ENCODE measurements around the gene LIN28B. TPM values are rescaled to one million over a fixed set of nuclear protein-coding genes. Genes with fewer than 3 reads are reported as not detected.
"Not testable (repeated sequence)": the region's sequence is repeated elsewhere in the genome, so short reads cannot be mapped to it uniquely, and the experiment has no call there.

Gene LIN28B
- polyA plus RNA-seq, 1 donor from 2014 or later: 19.1 TPM

DNA sequence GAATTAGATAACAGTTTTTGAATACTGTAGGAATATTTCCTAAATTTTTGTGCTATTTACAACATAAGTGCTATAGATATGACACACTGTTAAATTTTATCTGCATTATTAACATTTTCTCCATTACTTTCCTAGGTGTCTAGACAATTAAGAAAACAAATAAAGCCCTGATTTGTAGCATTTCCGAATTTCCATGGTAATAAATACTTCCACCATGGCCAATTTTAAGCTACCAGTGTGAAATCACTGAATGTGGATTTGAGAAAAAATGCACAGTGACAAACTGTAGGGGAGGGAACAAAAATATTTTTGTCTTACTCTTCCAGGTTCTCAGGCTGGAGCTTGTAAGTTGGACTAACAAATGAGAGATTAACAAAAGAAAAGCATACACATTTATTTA, 27.9 kb downstream of the LIN28B start:
- H3F3A ChIP-seq (ENCODE audit: insufficient read depth, low read length, poor library complexity, severe bottlenecking): no peaks in the 10 kb centered on the region
- TF ChIP-seq TAF1 (IDR thresholded peaks at IDR 0.05; ENCODE audit: low read depth): no peak
- TF ChIP-seq SMC3 (conservative IDR thresholded peaks at IDR 0.05; ENCODE audit: poor library complexity): no peak
- no peak for TF ChIP-seq REST (IDR thresholded peaks at IDR 0.05; ENCODE audit: borderline replicate concordance)
- no peak for TF ChIP-seq POLR2AphosphoS5 (IDR thresholded peaks at IDR 0.05)
- no peak for TF ChIP-seq EP300 (conservative IDR thresholded peaks at IDR 0.05; ENCODE audit: poor library complexity, severe bottlenecking)
- TF ChIP-seq RAD21 (conservative IDR thresholded peaks at IDR 0.05): no peak
- no peaks in the 10 kb centered on the region for H3K27me3 ChIP-seq (ENCODE audit: insufficient read depth, low read depth, low read length)
- H3K36me3 ChIP-seq (ENCODE audit: insufficient read depth, low read length): no peaks in the 10 kb centered on the region
- no peak overlapping the region for H3K4me3 ChIP-seq (ENCODE audit: low read length)
- peaks cover 60% of the 10 kb centered on the region for H3K79me2 ChIP-seq (replicated peaks; ENCODE audit: insufficient read depth, low read length)
- H4K20me1 ChIP-seq (ENCODE audit: insufficient read depth): no peaks in the 10 kb centered on the region
- H3K27ac ChIP-seq (ENCODE audit: low read length): no peak overlapping the region
- H3K9me3 ChIP-seq (ENCODE audit: low read length): no peaks in the 10 kb centered on the region
- H2AFZ ChIP-seq (ENCODE audit: low read depth, low read length): no peak overlapping the region
- H3K4me2 ChIP-seq (ENCODE audit: low read length): no peak overlapping the region
- no peaks in the 10 kb centered on the region for H3K9me2 ChIP-seq (ENCODE audit: insufficient read depth, low read length)
- no peak overlapping the region for H3K9ac ChIP-seq (ENCODE audit: low read length)

GRCh38 chr6:104985875-104986274, 29.0 kb downstream of the LIN28B start:
- not testable (repeated sequence) for H2AFZ ChIP-seq (ENCODE audit: low read depth, low read length); H3K9me3 ChIP-seq (ENCODE audit: low read length); H3K9ac ChIP-seq (ENCODE audit: low read length); H3K4me2 ChIP-seq (ENCODE audit: low read length); H3K9me2 ChIP-seq (ENCODE audit: insufficient read depth, low read length); H3F3A ChIP-seq (ENCODE audit: insufficient read depth, low read length, poor library complexity, severe bottlenecking); H3K4me3 ChIP-seq (ENCODE audit: low read length); H3K36me3 ChIP-seq (ENCODE audit: insufficient read depth, low read length); H4K20me1 ChIP-seq (ENCODE audit: insufficient read depth); H3K27me3 ChIP-seq (ENCODE audit: insufficient read depth, low read depth, low read length); H3K27ac ChIP-seq (ENCODE audit: low read length)
- peaks cover 54% of the 10 kb centered on the region for H3K79me2 ChIP-seq (replicated peaks; ENCODE audit: insufficient read depth, low read length)

DNA sequence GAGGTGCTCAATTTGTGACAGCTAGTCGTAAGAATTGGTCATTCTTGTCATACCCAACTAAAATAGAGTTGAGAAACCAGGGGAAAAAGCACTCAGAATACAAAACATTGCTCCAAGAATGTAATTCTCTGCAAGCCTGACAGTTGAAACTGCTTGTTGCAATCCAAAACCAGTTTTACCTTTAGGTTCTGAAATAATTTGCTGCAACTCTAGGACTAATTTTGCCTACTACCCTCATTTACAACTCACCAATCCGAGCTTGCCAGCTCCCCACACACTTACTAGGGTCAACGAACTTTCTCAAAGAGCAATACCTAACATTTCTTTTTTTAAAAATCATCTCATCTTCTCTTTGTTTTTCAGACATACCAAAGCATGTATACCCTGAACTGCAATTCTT, 29.7 kb downstream of the LIN28B start:
- Histone ChIP-seq H3F3A (ENCODE audit: insufficient read depth, low read length, poor library complexity, severe bottlenecking) (no peaks in the 10 kb centered on the region), H4K20me1 (ENCODE audit: insufficient read depth) (no peaks in the 10 kb centered on the region), H3K79me2 (replicated peaks; ENCODE audit: insufficient read depth, low read length) (peaks cover 54% of the 10 kb centered on the region), H2AFZ (ENCODE audit: low read depth, low read length) (no peak overlapping the region), H3K27ac (ENCODE audit: low read length) (no peak overlapping the region), H3K9me3 (ENCODE audit: low read length) (no peaks in the 10 kb centered on the region), H3K9ac (ENCODE audit: low read length) (no peak overlapping the region), H3K4me3 (ENCODE audit: low read length) (no peak overlapping the region), H3K36me3 (ENCODE audit: insufficient read depth, low read length) (no peaks in the 10 kb centered on the region), H3K27me3 (ENCODE audit: insufficient read depth, low read depth, low read length) (no peaks in the 10 kb centered on the region), H3K9me2 (ENCODE audit: insufficient read depth, low read length) (no peaks in the 10 kb centered on the region), H3K4me2 (ENCODE audit: low read length) (no peak overlapping the region)
- no peak for TF ChIP-seq EP300 (conservative IDR thresholded peaks at IDR 0.05; ENCODE audit: poor library complexity, severe bottlenecking)
- no peak for TF ChIP-seq MXI1 (conservative IDR thresholded peaks at IDR 0.05; ENCODE audit: poor library complexity, severe bottlenecking)
- TF ChIP-seq TAF1 (IDR thresholded peaks at IDR 0.05; ENCODE audit: low read depth): no peak
- no peak for TF ChIP-seq EZH2 (IDR thresholded peaks at IDR 0.05; ENCODE audit: borderline replicate concordance, insufficient read depth, low read length, poor library complexity, severe bottlenecking)
- TF ChIP-seq SMC3 (conservative IDR thresholded peaks at IDR 0.05; ENCODE audit: poor library complexity): no peak
- TF ChIP-seq RAD21 (conservative IDR thresholded peaks at IDR 0.05): no peak
- TF ChIP-seq REST (IDR thresholded peaks at IDR 0.05; ENCODE audit: borderline replicate concordance): no peak
- no peak for TF ChIP-seq POLR2AphosphoS5 (IDR thresholded peaks at IDR 0.05)
- TF ChIP-seq CTCF (IDR thresholded peaks at IDR 0.05; ENCODE audit: poor library complexity, severe bottlenecking): no peak

Data from neural cell (in vitro differentiated cells).